Upper lobe of right lung (tissue), 1 donor: Measurements from ENCODE around the gene ABLIM2. TPM values are rescaled to one million over a fixed set of nuclear protein-coding genes. Genes with fewer than 3 reads are reported as not detected.
A peak's percentile ranks its signal among the peaks of the same experiment; 100 is the strongest.

Experiments used
- ATAC-seq: fragments of 200-7000 bp; cut with Tn5 transposase; one replicate; pipeline ENCODE4 v1.9.1; 2020; ENCODE audit warnings: mild to moderate bottlenecking, moderate library complexity
- DNase-seq: peaks from one replicate; pipeline ENCODE4 v3.0.0-alpha.2; 2020
- H3K27ac ChIP-seq: fragments of 200-600 bp; one replicate; pipeline ENCODE4 v1.8.0; 2022
- H3K27me3 ChIP-seq: fragments of 200-600 bp; one replicate; pipeline ENCODE4 v1.8.0; 2022; ENCODE audit warnings: mild to moderate bottlenecking
- H3K36me3 ChIP-seq: fragments of 200-600 bp; one replicate; pipeline ENCODE4 v1.8.0; 2022
- H3K4me1 ChIP-seq: fragments of 200-600 bp; one replicate; pipeline ENCODE4 v1.8.0; 2022
- H3K4me3 ChIP-seq: fragments of 200-600 bp; one replicate; pipeline ENCODE4 v1.8.0; 2022; ENCODE audit warnings: mild to moderate bottlenecking
- H3K9me3 ChIP-seq: fragments of 200-600 bp; one replicate; pipeline ENCODE4 v1.8.0; 2022
- CTCF ChIP-seq: fragments of 200-600 bp; IDR thresholded peaks from one replicate; pipeline ENCODE4 v1.8.0; 2022; ENCODE audit warnings: antibody characterized with exemption
- intact Hi-C: fragments of 100-400 bp; cut with DNase I; formaldehyde crosslinking; loops from one replicate; pipeline ENCODE4 v1.11.0; 2022
- total RNA-seq: library from RNA; stranded (reverse); fragmentation: NEBNext Ultra II Directional; extraction: Animal tissue kit (Norgen Biotek cat#: 25700); gene quantifications from one replicate; pipeline ENCODE4 v1.2.1, GENCODE V29; 2021
- donor health status: DM: no; HTN: yes; CAD: no; lungs with severe emphysema.

ABLIM2 gene
- total RNA-seq, 1 donor from 2014 or later, result 12.7 TPM

- Histone ChIP-seq H3K36me3 (no peaks in the 10 kb centered on the region), H3K4me1 (no peaks in the 10 kb centered on the region), H3K4me3 (no peak overlapping the region), H3K27ac (no peak overlapping the region), H3K9me3 (no peaks in the 10 kb centered on the region), H3K27me3 (no peaks in the 10 kb centered on the region)
- TF ChIP-seq CTCF, result no peak
- ATAC-seq (no peak), DNase-seq (no peak)
- intact Hi-C loops, result no loop called here
Measured at GRCh38 chr4:8004066-8004465, 154.5 kb downstream of the ABLIM2 start.

GRCh38 chr4:8002525-8003309 is 155.9 kb downstream of the ABLIM2 start:
- Histone ChIP-seq H3K36me3 (no peaks in the 10 kb centered on the region), H3K9me3 (no peaks in the 10 kb centered on the region), H3K27me3 (no peaks in the 10 kb centered on the region), H3K4me3 (no peak overlapping the region), H3K4me1 (no peaks in the 10 kb centered on the region), H3K27ac (no peak overlapping the region)
- intact Hi-C loops, result no loop called here
- no peak for TF ChIP-seq CTCF
- peak; percentile 43 for ATAC-seq
- no peak for DNase-seq

DNA sequence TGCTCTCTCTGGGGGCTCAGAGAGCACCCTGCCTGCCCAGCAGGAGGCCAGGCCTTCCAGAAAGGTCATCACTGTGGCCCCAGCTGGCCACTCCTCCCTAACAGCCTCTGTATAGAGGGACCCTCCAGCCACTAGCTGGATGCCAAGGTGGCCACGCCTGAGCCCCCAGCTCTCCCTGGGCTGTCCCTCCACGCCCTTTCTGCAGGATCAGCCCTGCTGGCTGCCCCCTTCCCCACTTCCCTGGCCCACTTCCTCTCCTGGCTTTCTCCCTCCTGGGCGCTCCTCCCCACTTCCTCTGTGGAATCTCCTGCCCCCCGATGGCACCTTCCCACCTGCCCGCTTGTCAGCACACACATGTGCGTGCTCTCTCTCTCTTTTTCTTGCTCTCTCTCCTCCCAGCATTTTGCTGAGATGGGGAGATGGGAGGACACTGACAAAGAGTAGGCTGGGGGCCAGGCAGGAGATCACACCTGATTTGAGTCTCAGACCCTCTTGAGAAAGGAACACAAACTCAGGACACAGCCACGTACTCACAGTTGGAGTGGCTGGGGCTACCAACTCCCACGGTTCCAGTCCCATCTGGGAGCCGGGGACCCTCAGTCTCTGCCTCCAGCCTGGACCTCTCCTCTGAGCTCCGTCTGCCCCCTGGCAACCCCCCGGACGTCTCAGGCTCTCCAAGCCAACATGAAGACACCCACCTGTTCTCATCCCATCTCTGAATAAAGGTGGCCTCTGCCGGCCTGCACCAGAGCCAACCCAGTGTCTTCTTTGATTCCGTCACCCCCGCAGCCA is 156.9 kb downstream of the ABLIM2 start:
- Histone ChIP-seq H3K27me3 (no peaks in the 10 kb centered on the region), H3K4me1 (no peaks in the 10 kb centered on the region), H3K36me3 (no peaks in the 10 kb centered on the region), H3K4me3 (no peak overlapping the region), H3K27ac (no peak overlapping the region), H3K9me3 (no peaks in the 10 kb centered on the region)
- DNase-seq, result no peak
- intact Hi-C loops, result no loop called here
- no peak for TF ChIP-seq CTCF
- no peak for ATAC-seq

GRCh38 chr4:8000721-8001491 is 157.7 kb downstream of the ABLIM2 start:
- no peak overlapping the region for H3K27ac ChIP-seq
- no peak for DNase-seq

More at GRCh38 chr4:8000721-8001491, 157.7 kb downstream of the ABLIM2 start:
- ATAC-seq, result no peak
- no peaks in the 10 kb centered on the region for H3K9me3 ChIP-seq
- intact Hi-C loops, result no loop called here
- no peak overlapping the region for H3K4me3 ChIP-seq
- no peaks in the 10 kb centered on the region for H3K4me1 ChIP-seq
- no peak for TF ChIP-seq CTCF
- no peaks in the 10 kb centered on the region for H3K36me3 ChIP-seq
- no peaks in the 10 kb centered on the region for H3K27me3 ChIP-seq
